ENCODE data around the gene PPIB. TPM values are rescaled to one million over a fixed set of nuclear protein-coding genes. Genes with fewer than 3 reads are reported as not detected.

The PPIB gene
- total and polyA plus RNA-seq, 4 donors, result 180 to 534 (median 428) TPM

GRCh38 chr15:64187396-64188191 lies 24.8 kb upstream of the PPIB start:
- Histone ChIP-seq H3K4me3 (ENCODE audit: low read depth, low read length) (no peak overlapping the region), H3K4me1 (ENCODE audit: control insufficient read depth, insufficient read depth, low read length) (no peaks in the 10 kb centered on the region), H3K27me3 (ENCODE audit: control insufficient read depth, insufficient read depth, low read length) (no peaks in the 10 kb centered on the region), H3K27ac (ENCODE audit: low read depth, low read length) (no peak overlapping the region), H3K9me3 (ENCODE audit: control insufficient read depth, insufficient read depth, low read length) (no peaks in the 10 kb centered on the region), H3K36me3 (ENCODE audit: control insufficient read depth, insufficient read depth, low read length) (peaks cover 5% of the 10 kb centered on the region)
- WGBS (ENCODE audit: insufficient coverage), result 100% methylated on average over 1 of the region's 2 CpGs
- no peak for DNase-seq (ENCODE audit: low read depth in 4 of 6, low spot score in 6 of 6)

GRCh38 chr15:64185146-64185911 lies 22.5 kb upstream of the PPIB start:
- 97% methylated on average over 6 of the region's 9 CpGs for WGBS (ENCODE audit: insufficient coverage)
- DNase-seq (ENCODE audit: low read depth in 4 of 6, low spot score in 6 of 6), result no peak
- H3K4me3 ChIP-seq (ENCODE audit: low read depth, low read length), result no peak overlapping the region

GRCh38 chr15:64182859-64183370 lies 20.1 kb upstream of the PPIB start:
- no peak overlapping the region for H3K4me3 ChIP-seq (ENCODE audit: low read depth, low read length)
- H3K9me3 ChIP-seq (ENCODE audit: control insufficient read depth, insufficient read depth, low read length), result no peaks in the 10 kb centered on the region
- H3K27ac ChIP-seq (ENCODE audit: low read depth, low read length), result no peak overlapping the region
- no peaks in the 10 kb centered on the region for H3K4me1 ChIP-seq (ENCODE audit: control insufficient read depth, insufficient read depth, low read length)
- 94% methylated on average over 2 of the region's 4 CpGs for WGBS (ENCODE audit: insufficient coverage)
- H3K27me3 ChIP-seq (ENCODE audit: control insufficient read depth, insufficient read depth, low read length), result no peaks in the 10 kb centered on the region
- H3K36me3 ChIP-seq (ENCODE audit: control insufficient read depth, insufficient read depth, low read length), result peaks cover 5% of the 10 kb centered on the region
- DNase-seq (ENCODE audit: low read depth in 4 of 6, low spot score in 6 of 6), result no peak

More at GRCh38 chr15:64185146-64185911, 22.5 kb upstream of the PPIB start:
- peaks cover 5% of the 10 kb centered on the region for H3K36me3 ChIP-seq (ENCODE audit: control insufficient read depth, insufficient read depth, low read length)
- H3K27ac ChIP-seq (ENCODE audit: low read depth, low read length), result no peak overlapping the region
- H3K9me3 ChIP-seq (ENCODE audit: control insufficient read depth, insufficient read depth, low read length), result no peaks in the 10 kb centered on the region
- H3K27me3 ChIP-seq (ENCODE audit: control insufficient read depth, insufficient read depth, low read length), result no peaks in the 10 kb centered on the region
- no peaks in the 10 kb centered on the region for H3K4me1 ChIP-seq (ENCODE audit: control insufficient read depth, insufficient read depth, low read length)

GRCh38 chr15:64180235-64180824 lies 17.5 kb upstream of the PPIB start:
- Histone ChIP-seq H3K27ac (ENCODE audit: low read depth, low read length) (no peak overlapping the region), H3K9me3 (ENCODE audit: control insufficient read depth, insufficient read depth, low read length) (no peaks in the 10 kb centered on the region), H3K36me3 (ENCODE audit: control insufficient read depth, insufficient read depth, low read length) (peaks cover 2% of the 10 kb centered on the region), H3K4me3 (ENCODE audit: low read depth, low read length) (no peak overlapping the region), H3K27me3 (ENCODE audit: control insufficient read depth, insufficient read depth, low read length) (no peaks in the 10 kb centered on the region), H3K4me1 (ENCODE audit: control insufficient read depth, insufficient read depth, low read length) (no peaks in the 10 kb centered on the region)
- 25% methylated on average over 5 of the region's 8 CpGs for WGBS (ENCODE audit: insufficient coverage)
- peak; percentile 38 to 98 (median 72) for DNase-seq (ENCODE audit: low read depth in 4 of 6, low spot score in 6 of 6)

GRCh38 chr15:64166102-64166890 lies 3.5 kb upstream of the PPIB start:
- Histone ChIP-seq H3K27me3 (ENCODE audit: control insufficient read depth, insufficient read depth, low read length) (no peaks in the 10 kb centered on the region), H3K4me1 (ENCODE audit: control insufficient read depth, insufficient read depth, low read length) (peaks cover 12% of the 10 kb centered on the region), H3K9me3 (ENCODE audit: control insufficient read depth, insufficient read depth, low read length) (no peaks in the 10 kb centered on the region), H3K36me3 (ENCODE audit: control insufficient read depth, insufficient read depth, low read length) (peaks cover 5% of the 10 kb centered on the region), H3K27ac (ENCODE audit: low read depth, low read length) (no peak overlapping the region), H3K4me3 (ENCODE audit: low read depth, low read length) (no peak overlapping the region)
- WGBS (ENCODE audit: insufficient coverage), result no CpG with 5 or more reads among the region's 5 CpGs
- DNase-seq (ENCODE audit: low read depth in 4 of 6, low spot score in 6 of 6), result peak in 1 of 6 donors; percentile 24

GRCh38 chr15:64164436-64164835 lies 1.6 kb upstream of the PPIB start:
- H3K36me3 ChIP-seq (ENCODE audit: control insufficient read depth, insufficient read depth, low read length), result peaks cover 21% of the 10 kb centered on the region
- no peak overlapping the region for H3K27ac ChIP-seq (ENCODE audit: low read depth, low read length)
- H3K27me3 ChIP-seq (ENCODE audit: control insufficient read depth, insufficient read depth, low read length), result no peaks in the 10 kb centered on the region
- whole genome bisulfite sequencing (ENCODE audit: insufficient coverage), result 94% methylated on average over 4 of the region's 4 CpGs
- no peak overlapping the region for H3K4me3 ChIP-seq (ENCODE audit: low read depth, low read length)
- DNase-seq (ENCODE audit: low read depth in 4 of 6, low spot score in 6 of 6), result no peak
- H3K9me3 ChIP-seq (ENCODE audit: control insufficient read depth, insufficient read depth, low read length), result no peaks in the 10 kb centered on the region
- peaks cover 17% of the 10 kb centered on the region for H3K4me1 ChIP-seq (ENCODE audit: control insufficient read depth, insufficient read depth, low read length)

- Histone ChIP-seq H3K36me3 (ENCODE audit: control insufficient read depth, insufficient read depth, low read length) (peaks cover 27% of the 10 kb centered on the region), H3K9me3 (ENCODE audit: control insufficient read depth, insufficient read depth, low read length) (no peaks in the 10 kb centered on the region), H3K4me1 (ENCODE audit: control insufficient read depth, insufficient read depth, low read length) (peaks cover 17% of the 10 kb centered on the region), H3K27ac (ENCODE audit: low read depth, low read length) (peak overlapping the region; percentile 89), H3K4me3 (ENCODE audit: low read depth, low read length) (peak overlapping the region; percentile 46), H3K27me3 (ENCODE audit: control insufficient read depth, insufficient read depth, low read length) (no peaks in the 10 kb centered on the region)
- no peak for DNase-seq (ENCODE audit: low read depth in 4 of 6, low spot score in 6 of 6)
- whole genome bisulfite sequencing (ENCODE audit: insufficient coverage), result 46% methylated on average over 11 of the region's 14 CpGs
Observed at GRCh38 chr15:64163659-64164362, 989 bp upstream of the PPIB start.

- no peaks in the 10 kb centered on the region for H3K9me3 ChIP-seq (ENCODE audit: control insufficient read depth, insufficient read depth, low read length)
- H3K27me3 ChIP-seq (ENCODE audit: control insufficient read depth, insufficient read depth, low read length), result no peaks in the 10 kb centered on the region
- peak overlapping the region; percentile 86 for H3K4me3 ChIP-seq (ENCODE audit: low read depth, low read length)
- DNase-seq (ENCODE audit: low read depth in 4 of 6, low spot score in 6 of 6), result no peak
- under 1% methylated on average over 21 of the region's 21 CpGs for WGBS (ENCODE audit: insufficient coverage)
- peak overlapping the region; percentile 75 for H3K27ac ChIP-seq (ENCODE audit: low read depth, low read length)
- peaks cover 25% of the 10 kb centered on the region for H3K4me1 ChIP-seq (ENCODE audit: control insufficient read depth, insufficient read depth, low read length)
- H3K36me3 ChIP-seq (ENCODE audit: control insufficient read depth, insufficient read depth, low read length), result peaks cover 39% of the 10 kb centered on the region
Observed at GRCh38 chr15:64162478-64162868, 349 bp downstream of the PPIB start.
